GM13976 (cell line): Measurements from ENCODE around the gene NTMT2.

Experiments
- DNase-seq: peaks from one replicate; pipeline ENCODE4 v3.0.0; 2012; ENCODE audit warnings: low spot score
- in situ Hi-C: fragments of 300-500 bp; cut with MboI; formaldehyde crosslinking; loops from one replicate; pipeline ENCODE4 v1.12.0; 2022; ENCODE audit warnings: low sequenced_read_pairs, mixed read lengths, inconsistent platforms; ENCODE audit not compliant: unreplicated experiment
- TF ChIP-seq, protein P1 (sequence below): IDR thresholded peaks from 2 replicates; pipeline ENCODE4 v1.5.1; 2012; ENCODE audit warnings: borderline replicate concordance, mild to moderate bottlenecking; ENCODE audit not compliant: insufficient read depth; ENCODE audit errors: extremely low read depth, missing control alignments, control extremely low read depth

The NTMT2 gene

GRCh38 chr1:170134521-170134920 lies 11.2 kb upstream of the NTMT2 start:
- TF ChIP-seq, protein P1, sequence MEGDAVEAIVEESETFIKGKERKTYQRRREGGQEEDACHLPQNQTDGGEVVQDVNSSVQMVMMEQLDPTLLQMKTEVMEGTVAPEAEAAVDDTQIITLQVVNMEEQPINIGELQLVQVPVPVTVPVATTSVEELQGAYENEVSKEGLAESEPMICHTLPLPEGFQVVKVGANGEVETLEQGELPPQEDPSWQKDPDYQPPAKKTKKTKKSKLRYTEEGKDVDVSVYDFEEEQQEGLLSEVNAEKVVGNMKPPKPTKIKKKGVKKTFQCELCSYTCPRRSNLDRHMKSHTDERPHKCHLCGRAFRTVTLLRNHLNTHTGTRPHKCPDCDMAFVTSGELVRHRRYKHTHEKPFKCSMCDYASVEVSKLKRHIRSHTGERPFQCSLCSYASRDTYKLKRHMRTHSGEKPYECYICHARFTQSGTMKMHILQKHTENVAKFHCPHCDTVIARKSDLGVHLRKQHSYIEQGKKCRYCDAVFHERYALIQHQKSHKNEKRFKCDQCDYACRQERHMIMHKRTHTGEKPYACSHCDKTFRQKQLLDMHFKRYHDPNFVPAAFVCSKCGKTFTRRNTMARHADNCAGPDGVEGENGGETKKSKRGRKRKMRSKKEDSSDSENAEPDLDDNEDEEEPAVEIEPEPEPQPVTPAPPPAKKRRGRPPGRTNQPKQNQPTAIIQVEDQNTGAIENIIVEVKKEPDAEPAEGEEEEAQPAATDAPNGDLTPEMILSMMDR = no peak
- DNase-seq = no peak
- in situ Hi-C loops = no loop called here

DNA sequence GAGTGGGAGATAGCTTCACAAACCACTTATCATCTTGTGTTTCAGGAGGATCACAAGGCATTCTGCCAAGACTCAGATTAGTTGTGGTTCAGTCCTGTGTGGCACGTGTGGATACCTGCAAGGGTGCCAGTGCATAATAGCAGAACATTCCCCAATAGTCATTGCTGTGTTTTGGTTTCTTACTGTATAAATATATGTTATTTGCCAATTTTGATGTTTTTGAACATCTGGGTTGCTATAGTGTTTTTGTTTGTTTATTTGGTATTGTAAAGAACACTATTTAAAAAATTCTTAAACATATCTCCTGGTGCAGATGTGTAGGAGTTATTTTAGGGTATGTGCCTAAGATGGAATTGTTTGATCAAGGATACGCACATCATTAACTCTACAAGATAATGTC lies 5.4 kb upstream of the NTMT2 start:
- no peak for DNase-seq
- in situ Hi-C loops = no loop called here
- TF ChIP-seq, protein P1 = no peak

DNA sequence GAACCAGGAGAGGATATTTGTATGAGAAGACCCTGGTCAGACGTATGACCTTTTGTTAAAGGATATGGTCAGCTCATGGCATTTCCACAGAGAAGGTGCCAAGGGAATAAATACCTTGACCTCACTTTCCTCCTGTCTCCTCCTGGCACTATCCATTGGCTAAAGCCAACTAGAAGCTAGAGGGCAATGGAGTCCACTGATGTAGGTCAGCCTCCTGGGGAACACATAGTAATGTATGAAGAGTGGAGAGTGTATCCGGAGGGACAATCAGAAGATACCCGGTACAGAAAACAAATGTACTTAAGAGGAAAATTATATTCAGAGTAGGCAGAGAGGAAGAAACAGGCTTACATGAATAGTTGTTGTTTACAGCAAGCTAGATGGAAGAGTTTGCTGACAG lies 698 bp upstream of the NTMT2 start:
- TF ChIP-seq, protein P1 = no peak
- in situ Hi-C loops = no loop called here
- DNase-seq = no peak

DNA sequence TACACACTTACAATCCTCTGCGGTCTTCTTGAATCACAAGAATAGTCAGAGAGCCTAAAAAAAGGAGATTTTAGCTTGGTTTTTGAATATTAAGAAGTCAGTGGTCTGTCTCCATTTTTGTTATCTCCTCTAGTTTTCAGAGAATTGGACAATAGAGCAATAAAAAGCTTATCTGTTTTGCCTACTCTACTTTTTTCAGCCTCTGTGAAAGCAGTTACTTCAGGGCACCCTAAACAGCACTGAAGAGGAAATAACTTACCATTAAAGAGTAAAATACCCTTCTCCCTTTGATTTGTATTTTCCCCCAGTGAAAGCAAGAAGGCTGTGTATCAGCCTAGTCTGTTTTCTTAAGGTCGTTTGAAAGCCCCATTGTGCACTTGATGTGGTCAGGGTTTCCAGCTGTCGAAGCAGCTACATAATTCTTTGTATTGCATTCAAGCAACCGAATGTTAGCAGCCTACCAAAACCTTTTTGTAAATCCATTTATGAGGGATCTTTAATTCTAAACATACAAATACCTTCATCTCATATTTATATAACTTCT lies 1.0 kb downstream of the NTMT2 start:
- TF ChIP-seq, protein P1 = no peak
- DNase-seq = no peak
- in situ Hi-C loops = no loop called here

DNA sequence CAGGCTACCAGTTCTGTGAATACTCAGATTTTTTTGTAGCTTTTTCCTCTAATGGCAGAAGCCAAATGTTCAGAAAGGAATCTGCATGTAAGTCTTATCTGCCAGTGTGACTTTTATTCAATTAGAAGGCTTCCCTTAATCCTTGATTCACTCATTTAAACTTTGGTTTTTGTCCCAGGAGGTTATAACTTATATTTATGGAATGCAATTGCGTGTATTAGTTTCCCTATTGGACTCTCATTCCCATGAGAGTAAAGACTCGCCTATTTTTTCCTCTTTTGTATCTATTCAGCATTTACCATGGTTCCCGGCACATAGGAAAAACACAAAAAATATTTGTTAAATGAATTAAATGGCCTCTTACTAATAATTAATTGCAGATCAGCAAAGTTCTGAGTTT lies 3.5 kb downstream of the NTMT2 start:
- TF ChIP-seq, protein P1 = no peak
- in situ Hi-C loops = no loop called here
- no peak for DNase-seq

- TF ChIP-seq, protein P1 = no peak
Measured at GRCh38 chr1:170150016-170150415, 4.3 kb downstream of the NTMT2 start.

DNA sequence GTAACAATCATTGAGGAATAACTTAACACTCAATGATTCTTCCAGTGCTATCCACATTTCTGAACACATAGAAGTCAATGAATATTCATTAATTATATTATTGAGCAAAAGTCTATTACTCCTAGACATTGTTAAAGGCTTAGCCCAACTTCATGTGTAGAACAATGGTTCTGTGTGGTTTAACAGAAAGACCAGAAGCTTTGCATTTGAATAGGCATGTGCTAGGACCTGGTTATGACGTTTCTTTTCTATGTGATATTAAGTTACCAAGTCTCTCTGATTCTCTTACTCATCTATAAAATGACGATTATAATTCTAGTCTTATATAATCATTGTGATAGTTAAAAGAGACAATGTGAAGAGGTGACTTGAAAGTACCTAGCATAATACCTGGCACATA lies 5.2 kb downstream of the NTMT2 start:
- DNase-seq = no peak
- in situ Hi-C loops = no loop called here
- TF ChIP-seq, protein P1 = no peak

More at GRCh38 chr1:170150016-170150415, 4.3 kb downstream of the NTMT2 start:
- no peak for DNase-seq
- in situ Hi-C loops = no loop called here
